Activated CD8-positive, alpha-beta memory T cell treated with anti-CD3 and anti-CD28 coated beads, Interleukin-2, amount 10 ng/mL, durations not matched to agents 7 days and 5 days (primary cell): ENCODE data around the gene OCLN. TPM values are rescaled to one million over a fixed set of nuclear protein-coding genes. Genes with fewer than 3 reads are reported as not detected.
"Not testable (repeated sequence)": the region's sequence is repeated elsewhere in the genome, so short reads cannot be mapped to it uniquely, and the experiment has no call there.

Experiments used
- ATAC-seq: fragments of 150-1000 bp; cut with Tn5 transposase; one replicate; pipeline ENCODE4 v1.10.0; 2021; ENCODE audit warnings: moderate library complexity
- CTCF ChIA-PET: fragments of 350-600 bp; sonication (Branson Sonifier 250); formaldehyde crosslinking; loops from one replicate; lab custom pipeline; 2021; ENCODE audit warnings: antibody characterized with exemption; lab: Charles Lee
- DNase-seq: peaks from one replicate; pipeline ENCODE4 v3.0.0-alpha.2; 2020
- H3K27ac Mint-ChIP-seq: one replicate; pipeline ENCODE4 v1.8.0; 2021; ENCODE audit warnings: mild to moderate bottlenecking, mixed read lengths
- H3K27me3 Mint-ChIP-seq: one replicate; pipeline ENCODE4 v1.8.0; 2021; ENCODE audit warnings: mixed read lengths
- H3K36me3 Mint-ChIP-seq: one replicate; pipeline ENCODE4 v1.8.0; 2021; ENCODE audit warnings: mild to moderate bottlenecking, mixed read lengths
- H3K4me1 Mint-ChIP-seq: one replicate; pipeline ENCODE4 v1.8.0; 2021; ENCODE audit warnings: mixed read lengths
- H3K4me3 Mint-ChIP-seq: one replicate; pipeline ENCODE4 v1.8.0; 2021; ENCODE audit warnings: mild to moderate bottlenecking, moderate library complexity, mixed read lengths
- H3K9me3 Mint-ChIP-seq: one replicate; pipeline ENCODE4 v1.8.0; 2022; ENCODE audit warnings: low read depth, mixed read lengths
- total RNA-seq, 2 experiments: library from RNA; stranded (reverse); gene quantifications; one replicate each; pipeline ENCODE4 v1.2.3, GENCODE V29; 2021

OCLN gene
- total RNA-seq, 2 experiments from 2014 or later = 0.91 to 1.9 TPM

- DNase-seq, CTCF ChIA-PET, H3K4me3 Mint-ChIP-seq, H3K9me3 Mint-ChIP-seq, H3K27me3 Mint-ChIP-seq, ATAC-seq, H3K36me3 Mint-ChIP-seq, H3K27ac Mint-ChIP-seq, H3K4me1 Mint-ChIP-seq: not testable (repeated sequence)
Observed at GRCh38 chr5:69566172-69566571, 73.6 kb downstream of the OCLN start.

DNA sequence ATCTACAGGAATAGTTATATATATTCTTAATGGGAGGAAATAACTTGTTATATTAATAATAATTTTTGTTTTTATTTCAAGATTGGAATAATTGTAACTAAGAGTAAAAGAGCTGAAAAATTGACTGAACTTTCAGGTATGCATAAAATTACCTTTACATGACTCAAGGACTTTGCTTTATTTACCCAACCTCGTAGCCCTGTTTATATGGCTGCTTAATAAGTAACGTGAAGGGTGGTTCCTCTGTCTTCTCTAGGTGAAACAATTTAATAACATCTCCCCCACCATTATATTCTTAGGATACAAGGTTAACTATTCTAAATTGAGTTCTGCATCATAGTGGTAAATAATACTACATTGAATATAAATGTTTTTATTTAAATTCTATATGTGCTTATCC lies 75.5 kb downstream of the OCLN start:
- H3K27me3 Mint-ChIP-seq, H3K36me3 Mint-ChIP-seq, ATAC-seq, CTCF ChIA-PET, H3K4me1 Mint-ChIP-seq, H3K4me3 Mint-ChIP-seq, H3K9me3 Mint-ChIP-seq, H3K27ac Mint-ChIP-seq, DNase-seq: not testable (repeated sequence)

DNA sequence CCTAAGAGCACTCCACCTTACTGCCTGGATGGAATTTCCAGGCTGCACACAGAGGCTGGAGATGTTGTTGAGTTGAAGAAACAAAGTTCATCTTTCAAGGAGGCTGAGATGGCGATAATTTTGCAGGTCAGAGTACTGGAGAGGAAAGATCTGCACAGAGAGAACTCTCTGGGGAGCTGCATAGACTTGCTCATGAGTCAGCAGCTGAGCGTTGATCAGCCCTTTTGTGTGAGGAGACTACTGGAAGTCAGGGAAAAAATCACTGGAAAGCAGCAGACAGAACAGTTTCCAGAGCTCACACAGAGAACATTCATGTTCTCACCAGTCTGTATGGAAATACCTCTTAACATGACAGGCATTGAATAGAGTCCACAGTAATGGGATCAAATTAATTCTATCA lies 90.8 kb downstream of the OCLN start:
- H3K9me3 Mint-ChIP-seq, H3K36me3 Mint-ChIP-seq, H3K27ac Mint-ChIP-seq, DNase-seq, H3K4me1 Mint-ChIP-seq, H3K4me3 Mint-ChIP-seq, H3K27me3 Mint-ChIP-seq, ATAC-seq, CTCF ChIA-PET: not testable (repeated sequence)

DNA sequence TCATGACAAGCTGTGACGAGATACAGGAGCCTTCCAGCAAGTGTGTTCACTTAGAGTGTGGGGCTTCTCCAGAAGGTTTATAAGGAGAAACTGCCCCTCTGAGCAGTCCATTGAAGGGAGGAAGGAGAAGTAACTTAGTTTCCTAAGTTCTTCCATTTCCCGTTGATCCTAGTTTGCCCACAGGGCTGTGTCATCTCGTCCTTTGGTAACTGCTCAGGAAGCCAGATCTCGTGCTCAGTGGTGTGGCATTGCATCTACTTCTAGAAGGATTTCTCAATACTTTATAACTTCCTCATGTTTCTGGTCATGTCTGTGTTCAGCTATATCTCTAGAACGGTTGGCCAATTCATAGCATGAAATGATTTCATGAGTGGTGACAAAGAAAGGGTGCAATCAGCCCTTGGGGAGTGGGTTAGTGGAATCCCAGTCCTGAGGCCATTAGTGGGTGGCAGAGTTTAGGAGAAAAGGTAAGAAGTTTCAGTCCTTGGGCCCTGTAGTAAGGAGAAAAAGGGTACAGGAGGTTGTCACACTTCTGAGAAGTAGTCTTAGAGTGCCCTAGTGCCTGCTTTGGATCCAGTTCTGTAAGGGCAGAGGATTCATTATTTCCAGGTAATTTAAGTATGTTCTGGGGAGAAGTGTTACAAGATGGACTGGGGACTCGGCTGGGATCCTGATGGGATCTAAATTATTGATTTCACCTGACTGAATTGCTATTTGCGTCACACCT lies 103.7 kb downstream of the OCLN start:
- H3K4me3 Mint-ChIP-seq, H3K36me3 Mint-ChIP-seq, DNase-seq, ATAC-seq, H3K27ac Mint-ChIP-seq, H3K9me3 Mint-ChIP-seq, CTCF ChIA-PET, H3K27me3 Mint-ChIP-seq, H3K4me1 Mint-ChIP-seq: not testable (repeated sequence)

DNA sequence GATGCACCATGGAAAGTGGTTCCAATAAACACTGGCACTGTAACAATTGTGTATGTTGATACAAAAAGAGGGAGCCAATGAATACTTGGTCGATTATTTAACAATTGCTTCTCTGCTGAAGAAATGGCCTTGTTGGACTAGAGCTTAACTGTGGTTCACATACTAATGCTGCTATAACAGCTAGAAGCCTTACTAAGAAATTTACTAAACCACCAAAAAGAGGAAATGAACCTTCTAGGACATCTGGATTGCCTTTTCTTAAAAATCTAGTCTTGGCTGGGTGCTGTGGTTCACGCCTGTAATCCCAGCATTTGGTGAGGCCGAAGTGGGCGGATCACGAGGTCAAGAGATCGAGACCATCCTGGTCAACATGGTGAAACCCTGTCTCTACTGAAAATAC lies 109.4 kb downstream of the OCLN start:
- H3K27ac Mint-ChIP-seq, DNase-seq, H3K27me3 Mint-ChIP-seq, H3K9me3 Mint-ChIP-seq, H3K4me1 Mint-ChIP-seq, H3K4me3 Mint-ChIP-seq, H3K36me3 Mint-ChIP-seq, ATAC-seq, CTCF ChIA-PET: not testable (repeated sequence)

DNA sequence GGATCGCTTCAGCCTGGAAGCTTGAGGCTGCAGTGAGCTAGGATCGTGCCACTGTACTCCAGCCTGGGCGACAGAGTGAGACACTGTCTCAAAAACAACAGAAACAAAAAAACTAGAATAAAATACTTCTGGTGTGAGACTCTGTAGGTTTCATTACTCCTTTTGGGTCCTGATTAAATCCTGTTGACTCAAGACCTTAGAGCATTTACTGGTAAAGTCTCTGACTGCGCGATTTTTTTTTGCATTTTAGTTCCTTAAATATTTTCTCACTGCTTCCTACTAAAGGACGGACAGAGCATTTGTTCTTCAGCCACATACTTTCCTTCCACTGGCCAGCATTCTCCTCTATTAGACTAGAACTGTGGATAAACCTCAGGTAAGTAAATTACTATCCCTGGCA lies 114.2 kb downstream of the OCLN start:
- ATAC-seq, H3K4me3 Mint-ChIP-seq, H3K36me3 Mint-ChIP-seq, H3K4me1 Mint-ChIP-seq, CTCF ChIA-PET, DNase-seq, H3K9me3 Mint-ChIP-seq, H3K27me3 Mint-ChIP-seq, H3K27ac Mint-ChIP-seq: not testable (repeated sequence)

Other genes starting within 250 kb of the OCLN start
- 10 to 100 TPM in 1 of 2 experiments, 1 to 10 TPM in 1; 9.4 to 11.2 TPM for gene CCDC125, start 160.0 kb upstream of the OCLN start, total RNA-seq
- gene AK6, start 123.3 kb upstream of the OCLN start, total RNA-seq = 10 to 100 TPM; 31.8 to 49.1 TPM
- gene TAF9, start 123.3 kb upstream of the OCLN start, total RNA-seq = 10 to 100 TPM; 48.9 to 63.1 TPM
- 10 to 100 TPM; 19.7 to 26.4 TPM for gene RAD17, start 123.0 kb upstream of the OCLN start, total RNA-seq
- gene MARVELD2, start 77.7 kb upstream of the OCLN start, total RNA-seq = under 1 TPM; 0.18 to 0.26 TPM
- 10 to 100 TPM; 33.5 to 34.5 TPM for gene GTF2H2C, start 67.4 kb downstream of the OCLN start, total RNA-seq